ENCODE results near the gene GANC.

DNA sequence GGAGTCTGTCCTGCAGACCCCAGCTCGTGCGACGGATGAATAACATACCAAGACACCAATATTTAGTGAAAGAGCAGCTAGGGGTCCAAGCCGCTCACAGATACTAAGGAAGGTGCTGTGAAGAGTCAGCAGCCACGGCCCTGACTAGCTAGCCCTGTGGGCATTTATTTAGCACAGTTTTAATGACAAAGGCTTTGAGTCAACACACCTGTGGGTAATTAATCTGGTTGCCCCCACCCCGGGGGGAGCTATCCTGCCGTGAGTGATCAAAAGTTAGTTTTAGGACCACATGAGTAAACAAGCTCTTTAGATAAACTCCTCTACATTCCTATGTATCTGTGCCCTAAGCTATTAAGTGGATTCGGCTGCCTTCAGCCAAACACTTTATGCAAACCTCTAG lies 105.0 kb downstream of the GANC start:
- TF ChIP-seq, protein P1, sequence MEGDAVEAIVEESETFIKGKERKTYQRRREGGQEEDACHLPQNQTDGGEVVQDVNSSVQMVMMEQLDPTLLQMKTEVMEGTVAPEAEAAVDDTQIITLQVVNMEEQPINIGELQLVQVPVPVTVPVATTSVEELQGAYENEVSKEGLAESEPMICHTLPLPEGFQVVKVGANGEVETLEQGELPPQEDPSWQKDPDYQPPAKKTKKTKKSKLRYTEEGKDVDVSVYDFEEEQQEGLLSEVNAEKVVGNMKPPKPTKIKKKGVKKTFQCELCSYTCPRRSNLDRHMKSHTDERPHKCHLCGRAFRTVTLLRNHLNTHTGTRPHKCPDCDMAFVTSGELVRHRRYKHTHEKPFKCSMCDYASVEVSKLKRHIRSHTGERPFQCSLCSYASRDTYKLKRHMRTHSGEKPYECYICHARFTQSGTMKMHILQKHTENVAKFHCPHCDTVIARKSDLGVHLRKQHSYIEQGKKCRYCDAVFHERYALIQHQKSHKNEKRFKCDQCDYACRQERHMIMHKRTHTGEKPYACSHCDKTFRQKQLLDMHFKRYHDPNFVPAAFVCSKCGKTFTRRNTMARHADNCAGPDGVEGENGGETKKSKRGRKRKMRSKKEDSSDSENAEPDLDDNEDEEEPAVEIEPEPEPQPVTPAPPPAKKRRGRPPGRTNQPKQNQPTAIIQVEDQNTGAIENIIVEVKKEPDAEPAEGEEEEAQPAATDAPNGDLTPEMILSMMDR (IDR thresholded peaks at IDR 0.05), result no peak
- TF ChIP-seq CHD2 (IDR thresholded peaks at IDR 0.05; ENCODE audit: low read length, partially characterized antibody), result no peak

Data from A549 (cell line).